Testis (tissue), 2 donors: ENCODE measurements around the gene TMEM181.

ENCODE experiments used
- CTCF ChIP-seq, 3 experiments: fragments of 450-650 bp in 2 of 3; fragments of 200-600 bp in 1 of 3; sonication (generic) in 1 of 3; IDR thresholded peaks; one replicate each; pipeline ENCODE4 v1.5.1; 2016 to 2019; ENCODE audit warnings: antibody characterized with exemption in 3 of 3, mild to moderate bottlenecking in 2 of 3, moderate library complexity in 1 of 3
- POLR2A ChIP-seq: fragments of 450-650 bp; IDR thresholded peaks from one replicate; pipeline ENCODE4 v1.6.1; 2017; ENCODE audit warnings: antibody characterized with exemption, mild to moderate bottlenecking, moderate library complexity

GRCh38 chr6:158662954-158663624 is 103.2 kb downstream of the TMEM181 start:
- TF ChIP-seq POLR2A (no peak), CTCF (IDR thresholded peaks at IDR 0.05) (no peak)
